ENCODE measurements around the gene HECW1.

The HECW1 gene

DNA sequence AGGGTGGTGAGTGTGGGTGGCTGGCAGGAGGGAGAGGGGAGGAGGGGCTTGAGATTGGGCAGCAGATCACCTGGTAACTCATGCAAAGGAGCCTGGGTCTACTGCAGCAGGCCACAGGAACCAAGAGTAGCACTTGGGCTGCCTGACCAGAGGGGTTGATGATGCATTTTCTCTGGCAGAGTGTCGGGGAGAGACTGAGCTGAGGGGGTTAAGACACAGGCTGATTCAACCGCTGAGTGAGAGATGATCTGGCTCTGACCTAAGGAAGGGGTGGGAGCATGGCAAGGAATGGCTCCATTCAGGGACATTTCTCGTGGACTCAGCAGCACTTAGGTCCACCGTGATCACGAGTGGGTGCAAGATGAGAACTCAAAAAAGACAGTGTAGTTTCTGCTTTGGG is 355.0 kb downstream of the HECW1 start (continued):
- TF ChIP-seq, protein P1, sequence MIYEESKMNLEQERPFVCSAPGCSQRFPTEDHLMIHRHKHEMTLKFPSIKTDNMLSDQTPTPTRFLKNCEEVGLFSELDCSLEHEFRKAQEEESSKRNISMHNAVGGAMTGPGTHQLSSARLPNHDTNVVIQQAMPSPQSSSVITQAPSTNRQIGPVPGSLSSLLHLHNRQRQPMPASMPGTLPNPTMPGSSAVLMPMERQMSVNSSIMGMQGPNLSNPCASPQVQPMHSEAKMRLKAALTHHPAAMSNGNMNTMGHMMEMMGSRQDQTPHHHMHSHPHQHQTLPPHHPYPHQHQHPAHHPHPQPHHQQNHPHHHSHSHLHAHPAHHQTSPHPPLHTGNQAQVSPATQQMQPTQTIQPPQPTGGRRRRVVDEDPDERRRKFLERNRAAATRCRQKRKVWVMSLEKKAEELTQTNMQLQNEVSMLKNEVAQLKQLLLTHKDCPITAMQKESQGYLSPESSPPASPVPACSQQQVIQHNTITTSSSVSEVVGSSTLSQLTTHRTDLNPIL (CRISPR knock-in tag; IDR thresholded peaks at IDR 0.05; ENCODE audit: low read depth): no peak
- TF ChIP-seq ARNTL (CRISPR knock-in tag; IDR thresholded peaks at IDR 0.05; ENCODE audit: borderline replicate concordance, low read depth): no peak

DNA sequence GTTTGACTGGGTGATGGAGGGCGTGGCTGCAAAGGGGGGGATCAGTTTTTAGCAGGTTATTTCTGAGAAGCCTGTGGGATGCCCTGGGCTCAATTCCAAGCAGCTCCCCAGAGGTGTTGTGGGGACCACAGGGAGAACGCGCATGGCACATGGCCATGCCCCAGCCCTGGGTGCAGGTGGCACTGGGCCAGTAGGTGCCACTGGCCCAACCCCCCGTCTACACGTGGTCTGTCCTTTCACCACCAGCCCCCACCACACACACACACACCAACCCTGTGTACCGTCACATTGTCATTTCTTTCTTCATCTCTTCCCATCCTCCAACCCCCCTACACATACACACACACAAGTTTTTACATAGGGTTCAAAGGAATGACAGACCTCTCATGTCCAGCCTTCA is 355.4 kb downstream of the HECW1 start:
- ATAC-seq: no peak
- TF ChIP-seq SNAI2 (CRISPR knock-in tag; IDR thresholded peaks at IDR 0.05): no peak

DNA sequence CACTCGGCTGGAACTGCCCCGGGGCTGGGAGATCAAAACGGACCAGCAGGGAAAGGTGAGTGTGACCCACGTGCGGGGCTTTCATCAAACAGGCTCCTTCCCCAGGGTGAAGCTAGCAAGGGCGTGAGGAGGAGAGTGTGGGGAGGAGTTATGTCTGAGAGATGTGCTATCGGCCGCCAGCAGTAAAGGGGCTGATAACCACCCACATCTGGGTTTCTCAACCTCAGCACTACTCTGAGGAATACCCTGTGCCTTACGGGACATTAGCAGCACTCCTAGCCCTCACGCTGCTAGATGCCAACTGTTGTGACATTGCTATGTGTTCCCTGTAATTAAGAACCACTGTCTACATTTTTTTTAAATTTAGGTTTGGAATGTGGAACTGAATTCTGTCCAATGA is 356.6 kb downstream of the HECW1 start:
- no peak for ATAC-seq
- TF ChIP-seq BACH2 (CRISPR knock-in tag; IDR thresholded peaks at IDR 0.05; ENCODE audit: borderline replicate concordance): no peak
- no peak for TF ChIP-seq ZFP30 (CRISPR knock-in tag; IDR thresholded peaks at IDR 0.05)
- TF ChIP-seq PPARA (CRISPR knock-in tag; IDR thresholded peaks at IDR 0.05; ENCODE audit: borderline replicate concordance): no peak
- TF ChIP-seq, protein P1 (CRISPR knock-in tag; IDR thresholded peaks at IDR 0.05; ENCODE audit: low read depth): no peak
- no peak for TF ChIP-seq GLIS3 (CRISPR knock-in tag; IDR thresholded peaks at IDR 0.05)
- TF ChIP-seq, protein P2, sequence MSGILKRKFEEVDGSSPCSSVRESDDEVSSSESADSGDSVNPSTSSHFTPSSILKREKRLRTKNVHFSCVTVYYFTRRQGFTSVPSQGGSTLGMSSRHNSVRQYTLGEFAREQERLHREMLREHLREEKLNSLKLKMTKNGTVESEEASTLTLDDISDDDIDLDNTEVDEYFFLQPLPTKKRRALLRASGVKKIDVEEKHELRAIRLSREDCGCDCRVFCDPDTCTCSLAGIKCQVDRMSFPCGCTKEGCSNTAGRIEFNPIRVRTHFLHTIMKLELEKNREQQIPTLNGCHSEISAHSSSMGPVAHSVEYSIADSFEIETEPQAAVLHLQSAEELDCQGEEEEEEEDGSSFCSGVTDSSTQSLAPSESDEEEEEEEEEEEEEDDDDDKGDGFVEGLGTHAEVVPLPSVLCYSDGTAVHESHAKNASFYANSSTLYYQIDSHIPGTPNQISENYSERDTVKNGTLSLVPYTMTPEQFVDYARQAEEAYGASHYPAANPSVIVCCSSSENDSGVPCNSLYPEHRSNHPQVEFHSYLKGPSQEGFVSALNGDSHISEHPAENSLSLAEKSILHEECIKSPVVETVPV (CRISPR knock-in tag; IDR thresholded peaks at IDR 0.05): no peak
- no peak for TF ChIP-seq ISL1 (CRISPR knock-in tag; IDR thresholded peaks at IDR 0.05)
- TF ChIP-seq ZNF70 (CRISPR knock-in tag; IDR thresholded peaks at IDR 0.05): no peak
- no peak for TF ChIP-seq ARNTL (CRISPR knock-in tag; IDR thresholded peaks at IDR 0.05; ENCODE audit: borderline replicate concordance, low read depth)
- TF ChIP-seq, protein P3, sequence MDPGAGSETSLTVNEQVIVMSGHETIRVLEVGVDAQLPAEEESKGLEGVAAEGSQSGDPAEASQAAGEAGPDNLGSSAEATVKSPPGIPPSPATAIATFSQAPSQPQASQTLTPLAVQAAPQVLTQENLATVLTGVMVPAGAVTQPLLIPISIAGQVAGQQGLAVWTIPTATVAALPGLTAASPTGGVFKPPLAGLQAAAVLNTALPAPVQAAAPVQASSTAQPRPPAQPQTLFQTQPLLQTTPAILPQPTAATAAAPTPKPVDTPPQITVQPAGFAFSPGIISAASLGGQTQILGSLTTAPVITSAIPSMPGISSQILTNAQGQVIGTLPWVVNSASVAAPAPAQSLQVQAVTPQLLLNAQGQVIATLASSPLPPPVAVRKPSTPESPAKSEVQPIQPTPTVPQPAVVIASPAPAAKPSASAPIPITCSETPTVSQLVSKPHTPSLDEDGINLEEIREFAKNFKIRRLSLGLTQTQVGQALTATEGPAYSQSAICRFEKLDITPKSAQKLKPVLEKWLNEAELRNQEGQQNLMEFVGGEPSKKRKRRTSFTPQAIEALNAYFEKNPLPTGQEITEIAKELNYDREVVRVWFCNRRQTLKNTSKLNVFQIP (CRISPR knock-in tag; IDR thresholded peaks at IDR 0.05; ENCODE audit: borderline replicate concordance, low read depth): no peak
- no peak for TF ChIP-seq ZNF8 (CRISPR knock-in tag; IDR thresholded peaks at IDR 0.05)
- no peak for TF ChIP-seq OSR1 (CRISPR knock-in tag; IDR thresholded peaks at IDR 0.05)
- TF ChIP-seq ZNF565 (CRISPR knock-in tag; conservative IDR thresholded peaks at IDR 0.05; ENCODE audit: low read depth): no peak

DNA sequence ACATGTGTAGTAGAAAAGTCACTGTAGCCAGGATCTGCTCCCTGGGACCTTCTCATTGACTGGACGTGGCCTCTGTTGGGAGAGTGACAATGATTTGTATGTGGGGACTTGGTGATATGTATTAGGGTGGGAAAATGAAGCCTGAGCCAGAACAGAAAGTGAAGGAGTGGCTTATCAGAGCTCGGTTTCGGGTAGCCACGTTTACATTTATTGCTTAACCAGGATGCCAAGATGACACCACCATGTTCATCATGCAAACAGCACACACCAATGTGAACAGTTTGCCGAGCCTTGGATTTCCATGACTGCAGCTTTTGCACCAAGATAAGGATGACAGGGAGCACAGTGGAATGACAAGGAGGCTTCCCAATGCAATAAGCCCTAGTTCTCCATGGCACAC is 357.7 kb downstream of the HECW1 start:
- ATAC-seq: no peak
- TF ChIP-seq, protein P1 (CRISPR knock-in tag; IDR thresholded peaks at IDR 0.05; ENCODE audit: low read depth): no peak
- TF ChIP-seq OSR1 (CRISPR knock-in tag; IDR thresholded peaks at IDR 0.05) (no peak), TOX (CRISPR knock-in tag; IDR thresholded peaks at IDR 0.05; ENCODE audit: borderline replicate concordance) (no peak), RARB (CRISPR knock-in tag; IDR thresholded peaks at IDR 0.05) (no peak), ZNF70 (CRISPR knock-in tag; IDR thresholded peaks at IDR 0.05) (no peak), SNAI2 (CRISPR knock-in tag; IDR thresholded peaks at IDR 0.05) (no peak), GLIS3 (CRISPR knock-in tag; IDR thresholded peaks at IDR 0.05) (no peak), ZFP30 (CRISPR knock-in tag; IDR thresholded peaks at IDR 0.05) (no peak), BACH2 (CRISPR knock-in tag; IDR thresholded peaks at IDR 0.05; ENCODE audit: borderline replicate concordance) (no peak)

DNA sequence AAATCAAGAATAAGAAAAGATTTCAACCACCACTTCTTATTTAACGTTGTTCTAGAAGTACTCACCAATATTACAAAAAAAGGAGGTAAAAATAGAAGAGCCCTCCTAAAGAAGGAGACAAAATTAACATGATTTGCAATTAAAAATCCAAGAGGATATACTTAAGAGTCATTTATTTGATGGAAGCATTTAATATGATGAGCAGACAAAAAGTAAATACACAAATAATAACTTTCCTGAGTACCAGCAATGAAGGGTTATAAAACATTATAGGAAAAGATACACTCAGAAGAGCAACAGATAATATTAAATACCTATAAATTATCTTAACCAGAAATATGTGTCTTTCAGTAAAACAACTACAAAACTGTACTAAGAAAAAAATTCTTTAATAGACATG is 363.5 kb downstream of the HECW1 start:
- TF ChIP-seq TOX (CRISPR knock-in tag; IDR thresholded peaks at IDR 0.05; ENCODE audit: borderline replicate concordance) (no peak), RARB (CRISPR knock-in tag; IDR thresholded peaks at IDR 0.05) (no peak), ISL1 (CRISPR knock-in tag; IDR thresholded peaks at IDR 0.05) (no peak), ZNF8 (CRISPR knock-in tag; IDR thresholded peaks at IDR 0.05) (no peak), ARNTL (CRISPR knock-in tag; IDR thresholded peaks at IDR 0.05; ENCODE audit: borderline replicate concordance, low read depth) (no peak), ESRRG (CRISPR knock-in tag; IDR thresholded peaks at IDR 0.05) (no peak), OSR1 (CRISPR knock-in tag; IDR thresholded peaks at IDR 0.05) (no peak), CSDC2 (CRISPR knock-in tag; IDR thresholded peaks at IDR 0.05) (no peak), ZC3H10 (CRISPR knock-in tag; IDR thresholded peaks at IDR 0.05) (no peak)
- TF ChIP-seq, protein P3 (CRISPR knock-in tag; IDR thresholded peaks at IDR 0.05; ENCODE audit: borderline replicate concordance, low read depth): no peak
- TF ChIP-seq, protein P2 (CRISPR knock-in tag; IDR thresholded peaks at IDR 0.05): no peak

More for the DNA sequence above, 363.5 kb downstream of the HECW1 start:
- ATAC-seq: no peak

Measured in SK-N-SH treated with all-trans-retinoic acid at 6 μM for 48 hours (cell line).